HG03135 (cell line): ENCODE results near the gene GIPC2.

Source experiments
- ATAC-seq: cut with Tn5 transposase; IDR thresholded peaks from one replicate; pipeline ENCODE4 v1.9.1; 2021; ENCODE audit warnings: mild to moderate bottlenecking, moderate library complexity; ENCODE audit not compliant: unreplicated experiment

The GIPC2 gene

GRCh38 chr1:78141531-78142231, 95.9 kb downstream of the GIPC2 start:
- no peak for ATAC-seq

GRCh38 chr1:78142736-78143135, 97.0 kb downstream of the GIPC2 start:
- ATAC-seq, result no peak

- peak; percentile 84 for ATAC-seq
Observed at GRCh38 chr1:78143152-78143551, 97.4 kb downstream of the GIPC2 start.

GRCh38 chr1:78143673-78144072, 97.9 kb downstream of the GIPC2 start:
- ATAC-seq, result no peak

- peak; percentile 66 for ATAC-seq
Observed at GRCh38 chr1:78145105-78145580, 99.4 kb downstream of the GIPC2 start.

GRCh38 chr1:78146205-78146771, 100.5 kb downstream of the GIPC2 start:
- no peak for ATAC-seq

GRCh38 chr1:78147031-78147430, 101.3 kb downstream of the GIPC2 start:
- ATAC-seq, result no peak

GRCh38 chr1:78153092-78153736, 107.4 kb downstream of the GIPC2 start:
- no peak for ATAC-seq

- ATAC-seq, result no peak
Observed at GRCh38 chr1:78155121-78155520, 109.4 kb downstream of the GIPC2 start.

- ATAC-seq, result no peak
Observed at GRCh38 chr1:78156805-78157521, 111.2 kb downstream of the GIPC2 start.

- ATAC-seq, result no peak
Observed at GRCh38 chr1:78165816-78166215, 120.0 kb downstream of the GIPC2 start.

GRCh38 chr1:78168306-78168705, 122.5 kb downstream of the GIPC2 start:
- ATAC-seq, result no peak

- ATAC-seq, result no peak
Observed at GRCh38 chr1:78170859-78171258, 125.1 kb downstream of the GIPC2 start.

GRCh38 chr1:78171736-78172590, 126.2 kb downstream of the GIPC2 start:
- ATAC-seq, result no peak

GRCh38 chr1:78176448-78176847, 130.7 kb downstream of the GIPC2 start:
- no peak for ATAC-seq

GRCh38 chr1:78177708-78178270, 132.0 kb downstream of the GIPC2 start:
- ATAC-seq, result no peak

GRCh38 chr1:78178816-78179215, 133.1 kb downstream of the GIPC2 start:
- ATAC-seq, result no peak

- no peak for ATAC-seq
Observed at GRCh38 chr1:78184460-78185072, 138.8 kb downstream of the GIPC2 start.
